Right hindlimb (tissue), 1 donor: ENCODE results near the gene KRTAP1-5.
"Not testable (repeated sequence)": the region's sequence is repeated elsewhere in the genome, so short reads cannot be mapped to it uniquely, and the experiment has no call there.

ENCODE experiments used
- DNase-seq: peaks from one replicate; pipeline ENCODE4 v3.0.0-alpha.2; 2018

KRTAP1-5 gene

GRCh38 chr17:41026715-41027471 is at the start of gene KRTAP1-5:
Gene KRTAP1-5 (minus strand): TSS chr17:41027208. CDS start chr17:41027155, 53 bp downstream.
- DNase-seq = peak; percentile 57

DNA sequence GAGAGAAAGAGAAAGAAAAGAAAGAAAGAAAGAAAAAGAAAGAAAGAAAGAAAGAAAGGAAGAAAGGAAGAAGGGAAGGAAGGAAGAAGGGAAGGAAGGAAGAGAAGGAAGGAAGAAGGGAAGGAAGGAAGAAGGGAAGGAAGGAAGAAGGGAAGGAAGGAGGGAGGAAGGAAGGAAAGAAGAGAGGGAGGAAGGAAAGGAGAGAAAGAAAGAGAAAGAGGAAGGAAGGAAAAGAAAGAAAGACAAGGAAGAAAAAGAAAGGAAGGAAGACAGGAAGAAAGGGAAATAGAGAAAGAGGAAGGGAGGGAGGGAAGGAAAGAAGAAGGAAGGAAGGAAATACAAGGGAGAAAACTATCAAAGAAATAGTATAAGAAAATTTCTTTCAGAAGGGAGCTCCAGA is 49.8 kb upstream of the KRTAP1-5 start:
- no peak for DNase-seq

- DNase-seq = no peak
Observed at GRCh38 chr17:41073676-41074075, 46.7 kb upstream of the KRTAP1-5 start.

GRCh38 chr17:41071606-41072360 is 44.8 kb upstream of the KRTAP1-5 start:
- peak; percentile 38 for DNase-seq

DNA sequence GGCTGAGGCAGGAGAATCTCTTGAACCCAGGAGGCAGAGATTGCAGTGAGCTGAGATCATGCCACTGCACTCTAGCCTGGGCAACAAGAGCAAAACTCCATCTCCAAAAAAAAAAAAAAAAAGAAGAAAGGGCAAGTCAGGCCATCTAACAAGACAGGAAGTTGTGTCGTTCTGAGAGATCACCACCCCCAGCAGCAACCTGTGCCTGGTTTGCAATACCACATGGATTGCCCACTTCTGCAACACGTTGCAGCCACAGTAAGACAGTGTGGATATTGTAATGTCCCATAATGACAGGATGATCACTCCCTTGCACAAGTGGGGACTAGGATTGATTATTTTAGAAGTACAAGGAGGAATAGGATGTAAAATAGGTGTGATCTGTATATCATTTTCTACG is 42.0 kb upstream of the KRTAP1-5 start:
- no peak for DNase-seq

DNA sequence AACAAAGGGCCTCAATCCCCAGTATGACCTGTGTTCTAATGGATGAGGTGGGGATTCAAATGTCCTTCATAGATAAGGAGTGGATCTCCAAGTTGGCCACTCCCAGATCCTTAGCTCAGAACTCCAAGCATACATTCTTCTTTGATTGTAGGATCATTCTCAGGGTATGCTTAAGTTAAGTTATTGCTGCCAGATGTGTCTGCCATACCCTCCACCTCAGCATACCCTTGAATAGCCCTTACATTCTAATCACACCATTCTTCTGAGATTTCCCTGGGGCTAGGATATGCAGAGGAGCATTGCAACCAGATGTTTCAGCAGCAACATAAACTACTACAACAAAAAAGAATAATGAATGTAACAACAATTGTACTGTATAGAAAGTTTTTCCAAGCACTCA is 40.3 kb upstream of the KRTAP1-5 start:
- no peak for DNase-seq

- DNase-seq = no peak
Observed at GRCh38 chr17:41065829-41066624, 39.0 kb upstream of the KRTAP1-5 start, which contains the start of gene KRTAP2-4. Gene KRTAP2-4 (minus strand): TSS chr17:41065879. CDS start chr17:41065845, 34 bp downstream.

GRCh38 chr17:41065016-41065689 is 38.1 kb upstream of the KRTAP1-5 start:
- DNase-seq = not testable (repeated sequence)

DNA sequence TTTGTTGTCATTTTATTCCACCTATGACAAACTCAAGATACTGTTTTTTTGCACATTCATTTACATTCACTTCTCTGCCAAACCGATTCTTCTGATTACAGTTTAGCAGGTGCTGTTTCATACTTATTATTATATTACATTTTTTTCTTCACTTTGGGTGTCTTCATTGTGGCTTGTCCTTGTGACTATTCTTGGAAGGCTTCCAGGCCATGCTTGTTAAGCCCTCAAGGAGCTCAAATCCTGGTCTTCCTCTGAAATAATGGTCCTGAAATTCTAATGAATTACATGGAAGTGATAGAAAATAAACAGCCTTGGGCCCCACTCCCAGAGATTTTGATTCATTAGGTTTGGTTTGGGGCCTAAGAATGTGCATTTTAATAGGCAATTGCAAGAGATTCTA is 37.3 kb upstream of the KRTAP1-5 start:
- DNase-seq = no peak

- no peak for DNase-seq
Observed at GRCh38 chr17:41063449-41063848, 36.4 kb upstream of the KRTAP1-5 start.

- no peak for DNase-seq
Observed at GRCh38 chr17:41061964-41062363, 35.0 kb upstream of the KRTAP1-5 start.

- DNase-seq = no peak
Observed at GRCh38 chr17:41060052-41060604, 33.1 kb upstream of the KRTAP1-5 start, which contains the start of gene KRTAP2-3. Gene KRTAP2-3 (minus strand): TSS chr17:41060114. CDS start chr17:41060050, 64 bp downstream.

- DNase-seq = not testable (repeated sequence)
Observed at GRCh38 chr17:41059276-41060051, 32.5 kb upstream of the KRTAP1-5 start.

DNA sequence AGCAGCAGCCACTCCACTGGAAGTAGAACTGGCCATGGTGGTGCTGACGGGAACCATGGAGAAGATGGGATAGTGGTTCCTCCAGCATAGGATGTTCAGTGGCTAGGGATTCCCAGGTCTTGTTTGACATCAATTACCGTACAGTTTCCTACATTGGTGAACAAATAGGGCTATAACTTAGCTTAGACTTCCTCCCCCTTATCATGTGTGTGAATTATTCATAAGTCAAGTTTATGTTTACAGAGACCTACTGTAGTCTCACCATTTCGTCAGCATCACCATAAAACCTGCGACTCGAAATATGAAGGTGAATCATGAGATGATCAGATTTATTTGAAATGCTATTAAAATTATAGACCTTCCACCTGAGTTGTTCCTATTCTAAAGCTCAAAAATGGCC is 31.7 kb upstream of the KRTAP1-5 start:
- DNase-seq = no peak

GRCh38 chr17:41057547-41057946 is 30.5 kb upstream of the KRTAP1-5 start:
- DNase-seq = no peak

DNA sequence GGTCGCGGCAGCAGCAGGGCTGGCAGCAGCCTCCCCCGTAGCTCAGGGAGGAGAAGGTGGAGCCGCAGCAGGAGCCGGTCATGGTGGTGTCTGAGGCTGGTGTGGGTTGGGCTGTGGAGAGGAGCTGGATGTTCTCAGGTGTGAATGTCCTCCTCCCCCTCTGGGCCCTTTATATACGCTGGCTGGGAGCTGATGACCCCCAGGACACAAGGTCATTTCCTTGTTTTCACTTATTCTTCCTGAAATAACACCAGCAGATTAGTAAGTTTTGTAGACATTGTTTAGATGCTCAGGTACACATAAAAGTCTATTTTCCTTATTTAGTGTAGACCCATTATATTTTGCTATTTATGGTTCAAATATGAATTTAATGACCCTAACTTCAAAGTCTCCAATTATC is 28.1 kb upstream of the KRTAP1-5 start, which contains the start of gene KRTAP2-2:
KRTAP2-2 (minus strand) TSS at position 101 of the 400 bp plus-strand sequence; CDS start at position 82, 19 bp downstream.
- DNase-seq = not testable (repeated sequence)

DNA sequence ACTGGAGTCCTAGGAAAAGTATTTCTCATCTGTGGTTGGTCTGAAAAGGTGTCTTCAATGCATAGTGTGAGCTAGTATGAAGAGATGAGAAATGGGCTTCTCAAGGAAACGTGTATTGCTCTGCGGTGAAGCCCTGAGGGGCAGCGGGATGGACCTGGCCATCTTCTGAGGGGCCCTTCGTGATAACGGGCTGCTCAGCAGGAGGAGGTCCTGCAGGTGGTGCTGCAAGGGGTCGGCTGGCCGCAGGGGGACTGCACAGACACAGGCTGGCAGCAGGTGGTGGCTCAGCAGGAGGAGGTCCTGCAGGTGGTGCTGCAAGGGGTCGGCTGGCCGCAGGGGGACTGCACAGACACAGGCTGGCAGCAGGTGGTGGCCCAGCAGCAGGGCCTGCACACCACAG is 27.5 kb upstream of the KRTAP1-5 start:
- DNase-seq = not testable (repeated sequence)

GRCh38 chr17:41054025-41054424 is 27.0 kb upstream of the KRTAP1-5 start:
- no peak for DNase-seq

GRCh38 chr17:41052566-41052965 is 25.6 kb upstream of the KRTAP1-5 start:
- DNase-seq = no peak

GRCh38 chr17:41049110-41049509 is 22.1 kb upstream of the KRTAP1-5 start:
- no peak for DNase-seq

DNA sequence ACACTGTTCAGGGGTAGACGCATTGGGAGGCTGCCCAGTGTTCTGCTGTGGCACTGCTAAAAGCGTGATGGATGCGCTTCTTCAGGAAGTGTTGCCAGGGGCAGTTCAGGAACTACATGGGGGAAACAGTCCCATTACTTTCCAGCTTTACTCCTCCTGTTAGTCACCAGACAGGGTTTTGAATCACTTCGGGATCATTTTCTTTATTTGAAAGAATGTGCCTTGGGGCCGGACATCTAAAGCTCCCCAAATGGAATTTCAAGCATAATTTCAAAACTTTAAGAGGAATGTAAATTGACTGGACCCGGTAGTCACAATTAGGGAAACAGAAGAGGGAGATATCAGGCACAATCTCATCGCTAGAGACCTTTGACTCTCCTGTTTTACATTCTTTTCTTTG is 21.4 kb upstream of the KRTAP1-5 start:
- no peak for DNase-seq
